Heart left ventricle (tissue), 16 donors: Measurements from ENCODE around the gene NELL1. TPM values are rescaled to one million over a fixed set of nuclear protein-coding genes. Genes with fewer than 3 reads are reported as not detected.

Experiments used
- ATAC-seq, 4 donors: fragments of 200-7000 bp; cut with Tn5 transposase; one replicate each; pipeline ENCODE4 v1.9.1; 2020 to 2022; ENCODE audit warnings: moderate library complexity in 4 of 4, mild to moderate bottlenecking in 3 of 4, moderate number of reproducible peaks in 1 of 4
- DNase-seq, 5 donors: peaks; one replicate each; pipeline ENCODE4 v3.0.0-alpha.2; 2020
- H3K27ac ChIP-seq, 12 donors: fragments of 200-600 bp; sonication (generic) in 4 of 12; one replicate each; pipeline versions ENCODE4 v1.5.0 to v1.8.0; 2016 to 2022; ENCODE audit warnings: mild to moderate bottlenecking in 2 of 12
- H3K27me3 ChIP-seq, 9 donors: fragments of 200-600 bp; sonication (generic) in 2 of 9; one replicate each; pipeline versions ENCODE4 v1.5.1 to v1.8.0; 2016 to 2022; ENCODE audit warnings: mild to moderate bottlenecking in 3 of 9
- H3K36me3 ChIP-seq, 9 donors: fragments of 200-600 bp; sonication (generic) in 2 of 9; one replicate each; pipeline versions ENCODE4 v1.5.0 to v1.8.0; 2018 to 2022; ENCODE audit warnings: mild to moderate bottlenecking in 2 of 9
- H3K4me1 ChIP-seq, 12 donors: fragments of 200-600 bp; sonication (generic) in 4 of 12; one replicate each; pipeline versions ENCODE4 v1.5.0 to v1.8.0; 2016 to 2022; ENCODE audit warnings: mild to moderate bottlenecking in 3 of 12
- H3K4me3 ChIP-seq, 12 donors: fragments of 200-600 bp; sonication (generic) in 4 of 12; one replicate each; pipeline versions ENCODE4 v1.5.0 to v1.8.0; 2017 to 2022; ENCODE audit warnings: mild to moderate bottlenecking in 9 of 12, moderate library complexity in 4 of 12
- H3K9me3 ChIP-seq, 12 donors: fragments of 200-600 bp; sonication (generic) in 4 of 12; one replicate each; pipeline versions ENCODE4 v1.5.0 to v1.8.0; 2016 to 2022; ENCODE audit warnings: mild to moderate bottlenecking in 1 of 12
- CTCF ChIP-seq, 12 donors: fragments of 200-600 bp; sonication (generic) in 4 of 12; IDR thresholded peaks; one replicate each; pipeline versions ENCODE4 v1.5.0 to v1.8.0; 2018 to 2022; ENCODE audit warnings: antibody characterized with exemption in 12 of 12, mild to moderate bottlenecking in 5 of 12
- POLR2A ChIP-seq, 2 donors: fragments of 450-650 bp; IDR thresholded peaks; one replicate each; pipeline ENCODE4 v1.6.1; 2017; ENCODE audit warnings: antibody characterized with exemption in 2 of 2, mild to moderate bottlenecking in 2 of 2, moderate library complexity in 2 of 2
- whole genome bisulfite sequencing, 4 donors: extraction: QIAGEN DNeasy Blood & Tissue Kit in 2 of 4; methylation state at CpG; one replicate each; pipeline versions ENCODE4 v1.1.5 to v1.1.7; 2013 to 2018; 5-methylcytosine and 5-hydroxymethylcytosine counted together
- intact Hi-C, 10 donors: fragments of 100-400 bp; cut with DNase I; formaldehyde crosslinking; loops; one replicate each; pipeline versions ENCODE4 v1.11.1 to v1.14.2; 2022
- polyA plus RNA-seq, 2 donors: library from polyadenylated mRNA; stranded (reverse); fragments of 200-250 nt; gene quantifications; one replicate each; pipeline ENCODE4 v1.2.3, GENCODE V29; 2013
- total RNA-seq, 9 donors: library from RNA; depleted of rRNA in 2 of 9; stranded (reverse); fragments of >200 nt in 2 of 9; fragmentation: NEBNext Ultra II Directional in 3 of 9; extraction: Animal tissue kit (Norgen Biotek cat#: 25700) in 3 of 9; gene quantifications; one replicate each; pipeline versions ENCODE4 v1.1.0 to v1.2.4, GENCODE V29; 2016 to 2023
- donor health status: ischemic (EF 13 %, LVEDD 7.1; RV severe dilation, severe dysfunction).
- donor health status: healthy with polysubstance abuse.
- donor health status: DM: no; HTN: yes; CAD: no.
- donor health status: DM: no; HTN: no; CAD: no.
- donor health status: ischemic (EF 25% LVEDD 6.9; RV normal size, moderate dysfunction).
- donor health status: ischemic (EF 25% LVEDD 5.7; RV mildly dilated, moderate dysfunction).
- donor health status: healthy.
- donor health status: DM: yes; HTN: yes; CAD: no.
- donor health status: ischemic (EF 35%, LVEDD 5.7; RV mildly dilated, moderate dysfunction).
- donor health status: nonischemic (EF 11% LVEDD 7.7; RV severe dilation, severe dysfunction).
- donor health status: DM: yes; HTN: yes; CAD: no.
- donor health status: PGD.
- donor health status: ischemic (EF 29% LVEDD 5.4; RV normal size, mild dysfunction).
- donor health status: nonischemic (EF 23%, LVEDD 6.1; RV moderate dilation, normal function).

NELL1 gene
- total and polyA plus RNA-seq, 11 donors: 1.6 TPM; not detected in 10

- no peak for ATAC-seq
- Histone ChIP-seq H3K4me1 (no peaks in the 10 kb centered on the region), H3K9me3 (no peaks in the 10 kb centered on the region), H3K27ac (no peak overlapping the region), H3K36me3 (no peaks in the 10 kb centered on the region), H3K4me3 (no peak overlapping the region), H3K27me3 (no peaks in the 10 kb centered on the region)
- no peak for DNase-seq
- intact Hi-C loops: no loop called here
- TF ChIP-seq CTCF (IDR thresholded peaks at IDR 0.05): no peak
- TF ChIP-seq POLR2A (IDR thresholded peaks at IDR 0.05): no peak
- 65 to 78% (median 72%) methylated on average over 4 of the region's 4 CpGs for WGBS, 4 donors
Measured at GRCh38 chr11:21476588-21476987, 807.2 kb downstream of the NELL1 start.

- 52 to 71% (median 59%) methylated on average over 2 of the region's 2 CpGs for WGBS, 4 donors
- Histone ChIP-seq H3K36me3 (no peaks in the 10 kb centered on the region), H3K27me3 (no peaks in the 10 kb centered on the region), H3K9me3 (no peaks in the 10 kb centered on the region), H3K4me3 (no peak overlapping the region), H3K27ac (no peak overlapping the region), H3K4me1 (no peaks in the 10 kb centered on the region)
- DNase-seq: no peak
- no peak for ATAC-seq
- intact Hi-C loops: no loop called here
- TF ChIP-seq POLR2A (IDR thresholded peaks at IDR 0.05) (no peak), CTCF (IDR thresholded peaks at IDR 0.05) (no peak)
Measured at GRCh38 chr11:21480240-21480639, 810.9 kb downstream of the NELL1 start.

GRCh38 chr11:21481255-21481654, 811.9 kb downstream of the NELL1 start:
- Histone ChIP-seq H3K4me1 (no peaks in the 10 kb centered on the region), H3K27ac (no peak overlapping the region), H3K36me3 (no peaks in the 10 kb centered on the region), H3K9me3 (no peaks in the 10 kb centered on the region), H3K4me3 (no peak overlapping the region), H3K27me3 (no peaks in the 10 kb centered on the region)
- DNase-seq: no peak
- TF ChIP-seq CTCF (IDR thresholded peaks at IDR 0.05) (no peak), POLR2A (IDR thresholded peaks at IDR 0.05) (no peak)
- no peak for ATAC-seq
- intact Hi-C loops: no loop called here

- Histone ChIP-seq H3K36me3 (no peaks in the 10 kb centered on the region), H3K27ac (no peak overlapping the region), H3K27me3 (no peaks in the 10 kb centered on the region), H3K9me3 (peaks cover 0 to 5% (median 0%) of the 10 kb centered on the region in 12 donors), H3K4me1 (no peaks in the 10 kb centered on the region), H3K4me3 (no peak overlapping the region)
- 91 to 96% (median 94%) methylated on average over 4 of the region's 4 CpGs for WGBS, 4 donors
- DNase-seq: no peak
- ATAC-seq: no peak
- TF ChIP-seq POLR2A (IDR thresholded peaks at IDR 0.05) (no peak), CTCF (IDR thresholded peaks at IDR 0.05) (no peak)
- intact Hi-C loops: no loop called here
Measured at GRCh38 chr11:21484039-21484438, 814.7 kb downstream of the NELL1 start.
